22Rv1 (cell line): ENCODE results near the gene ACSF3.

Source experiments
- H3K27ac ChIP-seq: fragments of 450-650 bp; 2 replicates; pipeline ENCODE4 v1.5.1; 2017
- CTCF ChIP-seq: fragments of 450-650 bp; IDR thresholded peaks from 2 replicates; pipeline ENCODE4 v1.5.1; 2017; ENCODE audit warnings: mild to moderate bottlenecking
- ZFX ChIP-seq: fragments of 450-650 bp; IDR thresholded peaks from 2 replicates; pipeline ENCODE4 v1.6.1; 2017; ENCODE audit warnings: antibody characterized with exemption, borderline replicate concordance

The ACSF3 gene

GRCh38 chr16:89098767-89099430, 5.2 kb downstream of the ACSF3 start:
- no peak overlapping the region for H3K27ac ChIP-seq
- TF ChIP-seq ZFX, result no peak

DNA sequence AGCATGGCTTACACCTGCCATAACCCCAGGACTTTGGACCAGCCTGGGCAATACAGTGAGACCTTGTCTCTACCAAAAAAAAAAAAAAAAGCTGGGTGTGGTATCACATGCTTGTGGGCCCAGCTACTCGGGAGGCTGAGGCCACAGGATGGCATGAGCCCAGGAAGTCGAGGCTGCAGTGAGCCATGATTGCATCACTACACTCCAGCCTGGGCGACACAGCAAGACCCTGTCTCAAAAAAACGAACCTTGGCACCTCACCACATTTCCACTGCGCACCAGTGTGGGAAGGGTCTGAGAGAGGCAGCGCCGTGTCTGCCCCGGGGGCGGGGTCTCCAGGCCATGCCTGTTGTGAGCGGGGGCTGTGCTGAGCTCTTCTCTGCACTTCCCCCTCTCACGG, 6.3 kb downstream of the ACSF3 start:
- TF ChIP-seq ZFX (no peak), CTCF (no peak)
- no peak overlapping the region for H3K27ac ChIP-seq

DNA sequence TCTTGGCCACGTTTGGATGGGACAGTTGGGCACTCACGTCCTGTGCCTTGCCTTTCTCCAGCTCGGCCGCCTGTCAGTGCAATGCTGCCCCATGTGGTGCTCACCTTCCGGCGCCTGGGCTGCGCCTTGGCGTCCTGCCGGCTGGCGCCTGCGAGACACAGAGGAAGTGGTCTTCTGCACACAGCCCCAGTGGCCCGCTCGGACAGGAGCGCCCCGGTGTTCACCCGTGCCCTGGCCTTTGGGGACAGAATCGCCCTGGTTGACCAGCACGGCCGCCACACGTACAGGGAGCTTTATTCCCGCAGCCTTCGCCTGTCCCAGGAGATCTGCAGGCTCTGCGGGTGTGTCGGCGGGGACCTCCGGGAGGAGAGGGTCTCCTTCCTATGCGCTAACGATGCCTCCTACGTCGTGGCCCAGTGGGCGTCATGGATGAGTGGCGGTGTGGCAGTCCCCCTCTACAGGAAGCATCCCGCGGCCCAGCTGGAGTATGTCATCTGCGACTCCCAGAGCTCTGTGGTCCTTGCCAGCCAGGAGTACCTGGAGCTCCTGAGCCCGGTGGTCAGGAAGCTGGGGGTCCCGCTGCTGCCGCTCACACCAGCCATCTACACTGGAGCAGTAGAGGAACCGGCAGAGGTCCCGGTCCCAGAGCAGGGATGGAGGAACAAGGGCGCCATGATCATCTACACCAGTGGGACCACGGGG, 7.1 kb downstream of the ACSF3 start:
- H3K27ac ChIP-seq, result no peak overlapping the region
- no peak for TF ChIP-seq ZFX
- no peak for TF ChIP-seq CTCF

- no peak overlapping the region for H3K27ac ChIP-seq
- no peak for TF ChIP-seq CTCF
- TF ChIP-seq ZFX, result no peak
Observed at GRCh38 chr16:89101303-89102040, 7.8 kb downstream of the ACSF3 start.

GRCh38 chr16:89102041-89102471, 8.4 kb downstream of the ACSF3 start:
- no peak overlapping the region for H3K27ac ChIP-seq
- TF ChIP-seq CTCF (no peak), ZFX (no peak)

GRCh38 chr16:89102481-89103073, 8.9 kb downstream of the ACSF3 start:
- TF ChIP-seq CTCF (no peak), ZFX (no peak)
- H3K27ac ChIP-seq, result no peak overlapping the region

DNA sequence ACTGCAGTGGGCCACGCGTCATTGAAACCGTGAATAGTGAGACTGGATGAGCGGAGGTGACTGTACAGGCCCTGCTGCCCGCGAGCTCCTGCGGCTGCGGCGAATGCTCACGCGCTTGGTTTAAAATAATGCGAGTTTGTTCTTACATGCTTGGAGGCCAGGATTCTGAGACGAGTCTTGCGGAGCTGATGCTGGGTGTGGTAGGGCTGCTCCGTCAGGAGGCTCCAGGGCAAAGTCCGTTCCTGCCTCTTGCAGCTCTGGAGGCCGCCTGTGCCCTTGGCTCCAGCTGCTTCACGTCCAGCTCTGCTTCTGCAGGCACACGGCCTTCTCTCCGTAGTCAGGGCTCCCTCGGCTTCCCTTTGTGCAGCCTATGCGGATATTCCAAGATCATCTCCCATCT, 9.5 kb downstream of the ACSF3 start:
- TF ChIP-seq CTCF (no peak), ZFX (no peak)
- no peak overlapping the region for H3K27ac ChIP-seq
